HepG2 (cell line): ENCODE data around the gene AHSG. TPM values are rescaled to one million over a fixed set of nuclear protein-coding genes. Genes with fewer than 3 reads are reported as not detected.

Experiments used
- ADNP ChIP-seq: sonication (generic); formaldehyde crosslinking; IDR thresholded peaks from 2 replicates; pipeline ENCODE4 v1.4.0; 2020; ENCODE audit warnings: missing genetic modification reagents
- DR1 ChIP-seq: sonication (generic); formaldehyde crosslinking; IDR thresholded peaks from 2 replicates; pipeline ENCODE4 v1.8.0; 2021; ENCODE audit warnings: mild to moderate bottlenecking, missing genetic modification reagents, inconsistent platforms
- GABPB1 ChIP-seq: IDR thresholded peaks from 2 replicates; pipeline ENCODE4 v1.6.1; 2016; ENCODE audit warnings: mild to moderate bottlenecking, missing genetic modification reagents, moderate library complexity, missing compliant biosample characterization
- HNRNPH1 ChIP-seq: fragments of 200-400 bp; formaldehyde crosslinking; optimal IDR thresholded peaks from 2 replicates; pipeline ENCODE3; 2017; ENCODE audit warnings: mild to moderate bottlenecking, low read depth, low read length
- KDM2A ChIP-seq: sonication (generic); formaldehyde crosslinking; IDR thresholded peaks from 2 replicates; pipeline ENCODE4 v1.4.0; 2020; ENCODE audit warnings: low read depth, missing genetic modification reagents, borderline replicate concordance
- KDM3A ChIP-seq: IDR thresholded peaks from 2 replicates; pipeline ENCODE4 v1.6.1; 2018; ENCODE audit warnings: low read depth, missing compliant biosample characterization
- NCOA2 ChIP-seq: sonication (generic); formaldehyde crosslinking; IDR thresholded peaks from 2 replicates; pipeline ENCODE4 v1.8.0; 2022; ENCODE audit warnings: inconsistent platforms
- NFATC3 ChIP-seq: sonication (generic); formaldehyde crosslinking; IDR thresholded peaks from 2 replicates; pipeline ENCODE4 v1.5.1; 2020; ENCODE audit warnings: mild to moderate bottlenecking, missing genetic modification reagents
- PCBP1 ChIP-seq: fragments of 200-400 bp; formaldehyde crosslinking; IDR thresholded peaks from 2 replicates; pipeline ENCODE4 v1.6.1; 2017; ENCODE audit warnings: mild to moderate bottlenecking, low read depth, low read length, borderline replicate concordance
- RBFOX2 ChIP-seq: fragments of 200-400 bp; formaldehyde crosslinking; IDR thresholded peaks from 2 replicates; pipeline ENCODE4 v1.6.1; 2017; ENCODE audit warnings: low read depth, mild to moderate bottlenecking, low read length
- RCOR2 ChIP-seq: IDR thresholded peaks from 2 replicates; pipeline ENCODE4 v1.6.1; 2016; ENCODE audit warnings: missing biosample characterization, missing genetic modification reagents
- SP140L ChIP-seq: sonication (generic); formaldehyde crosslinking; IDR thresholded peaks from 2 replicates; pipeline ENCODE4 v1.4.0; 2020; ENCODE audit warnings: missing genetic modification reagents, borderline replicate concordance
- ZBTB37 ChIP-seq: sonication (generic); formaldehyde crosslinking; IDR thresholded peaks from 2 replicates; pipeline ENCODE4 v1.4.0; 2020; ENCODE audit warnings: mild to moderate bottlenecking, missing genetic modification reagents
- ZBTB42 ChIP-seq: sonication (generic); formaldehyde crosslinking; IDR thresholded peaks from 2 replicates; pipeline ENCODE4 v1.5.0; 2020; ENCODE audit warnings: mild to moderate bottlenecking, missing genetic modification reagents
- ZKSCAN5 ChIP-seq: sonication (generic); formaldehyde crosslinking; IDR thresholded peaks from 2 replicates; pipeline ENCODE4 v1.5.1; 2020; ENCODE audit warnings: mild to moderate bottlenecking, missing genetic modification reagents
- ZNF530 ChIP-seq: sonication (generic); formaldehyde crosslinking; IDR thresholded peaks from 2 replicates; pipeline ENCODE4 v1.5.0; 2020; ENCODE audit warnings: low read depth, mild to moderate bottlenecking, missing genetic modification reagents
- ZNF550 ChIP-seq: sonication (generic); formaldehyde crosslinking; IDR thresholded peaks from 2 replicates; pipeline ENCODE4 v1.4.0; 2020; ENCODE audit warnings: mild to moderate bottlenecking, missing genetic modification reagents, borderline replicate concordance
- ZNF607 ChIP-seq: sonication (generic); formaldehyde crosslinking; IDR thresholded peaks from 2 replicates; pipeline ENCODE4 v1.5.1; 2020; ENCODE audit warnings: missing genetic modification reagents, mild to moderate bottlenecking, borderline replicate concordance
- ZNF691 ChIP-seq: sonication (generic); formaldehyde crosslinking; IDR thresholded peaks from 2 replicates; pipeline ENCODE4 v1.4.0; 2020; ENCODE audit warnings: missing genetic modification reagents, low read depth, mild to moderate bottlenecking, borderline replicate concordance
- ZNF850 ChIP-seq: sonication (generic); formaldehyde crosslinking; conservative IDR thresholded peaks from 2 replicates; pipeline ENCODE4 v1.9.0; 2021; ENCODE audit warnings: mild to moderate bottlenecking, missing genetic modification reagents
- ZSCAN31 ChIP-seq: sonication (generic); formaldehyde crosslinking; IDR thresholded peaks from 2 replicates; pipeline ENCODE4 v1.5.0; 2020; ENCODE audit warnings: low read depth, mild to moderate bottlenecking, missing genetic modification reagents
- polyA plus RNA-seq, 8 experiments: library from polyadenylated mRNA; depleted of rRNA in 3 of 8; stranded (reverse) in 7 of 8; unstranded in 1 of 8; fragments of >200 nt; fragmentation: Illumina TruSeq in 4 of 8; extraction: Trizol in 4 of 8; gene quantifications; 2 replicates each; pipeline versions ENCODE4 v1.2.1 to v1.2.3, GENCODE V29; 2011 to 2016; ENCODE audit warnings: low read depth in 4 of 8, missing spikeins in 1 of 8, mixed read lengths in 1 of 8; ENCODE audit not compliant: insufficient read depth in 1 of 8
- total RNA-seq, 5 experiments: library from RNA; depleted of rRNA; stranded (reverse); fragments of >200 nt; fragmentation: Illumina TruSeq; extraction: Trizol; gene quantifications; 2 replicates each; pipeline ENCODE4 v1.2.3, GENCODE V29; 2016; ENCODE audit warnings: low read depth in 1 of 5
- TF ChIP-seq, protein P1 (sequence below): IDR thresholded peaks from 2 replicates; pipeline ENCODE4 v1.6.1; 2012; ENCODE audit warnings: low read length, improper control_type of control experiment
- TF ChIP-seq, protein P2 (sequence below): sonication (generic); formaldehyde crosslinking; IDR thresholded peaks from 2 replicates; pipeline ENCODE4 v1.4.0; 2020; ENCODE audit warnings: missing genetic modification reagents, borderline replicate concordance

AHSG gene
- total and polyA plus RNA-seq, 2 of the 13 experiments (the other 11 are each of a cell fraction or from before 2014, with no cell fraction given): 2,043 to 19,152 TPM

GRCh38 chr3:186622651-186623310 is 9.9 kb downstream of the AHSG start (continued):
- TF ChIP-seq, protein P1, sequence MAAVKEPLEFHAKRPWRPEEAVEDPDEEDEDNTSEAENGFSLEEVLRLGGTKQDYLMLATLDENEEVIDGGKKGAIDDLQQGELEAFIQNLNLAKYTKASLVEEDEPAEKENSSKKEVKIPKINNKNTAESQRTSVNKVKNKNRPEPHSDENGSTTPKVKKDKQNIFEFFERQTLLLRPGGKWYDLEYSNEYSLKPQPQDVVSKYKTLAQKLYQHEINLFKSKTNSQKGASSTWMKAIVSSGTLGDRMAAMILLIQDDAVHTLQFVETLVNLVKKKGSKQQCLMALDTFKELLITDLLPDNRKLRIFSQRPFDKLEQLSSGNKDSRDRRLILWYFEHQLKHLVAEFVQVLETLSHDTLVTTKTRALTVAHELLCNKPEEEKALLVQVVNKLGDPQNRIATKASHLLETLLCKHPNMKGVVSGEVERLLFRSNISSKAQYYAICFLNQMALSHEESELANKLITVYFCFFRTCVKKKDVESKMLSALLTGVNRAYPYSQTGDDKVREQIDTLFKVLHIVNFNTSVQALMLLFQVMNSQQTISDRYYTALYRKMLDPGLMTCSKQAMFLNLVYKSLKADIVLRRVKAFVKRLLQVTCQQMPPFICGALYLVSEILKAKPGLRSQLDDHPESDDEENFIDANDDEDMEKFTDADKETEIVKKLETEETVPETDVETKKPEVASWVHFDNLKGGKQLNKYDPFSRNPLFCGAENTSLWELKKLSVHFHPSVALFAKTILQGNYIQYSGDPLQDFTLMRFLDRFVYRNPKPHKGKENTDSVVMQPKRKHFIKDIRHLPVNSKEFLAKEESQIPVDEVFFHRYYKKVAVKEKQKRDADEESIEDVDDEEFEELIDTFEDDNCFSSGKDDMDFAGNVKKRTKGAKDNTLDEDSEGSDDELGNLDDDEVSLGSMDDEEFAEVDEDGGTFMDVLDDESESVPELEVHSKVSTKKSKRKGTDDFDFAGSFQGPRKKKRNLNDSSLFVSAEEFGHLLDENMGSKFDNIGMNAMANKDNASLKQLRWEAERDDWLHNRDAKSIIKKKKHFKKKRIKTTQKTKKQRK: no peak
- TF ChIP-seq RCOR2 (no peak), KDM3A (no peak), RBFOX2 (peak; percentile 94), ZNF550 (no peak), ZKSCAN5 (CRISPR knock-in tag) (no peak), ZNF607 (no peak), ZBTB37 (CRISPR knock-in tag) (no peak), SP140L (no peak), NCOA2 (no peak), ZSCAN31 (CRISPR knock-in tag) (peak; percentile 34; the same call in 1 of the 2 replicates), ZNF530 (CRISPR knock-in tag) (no peak), KDM2A (no peak), HNRNPH1 (no peak), GABPB1 (CRISPR knock-in tag) (no peak), DR1 (CRISPR knock-in tag) (no peak), ZNF850 (no peak), PCBP1 (no peak), ZNF691 (no peak), ADNP (CRISPR knock-in tag) (no peak), ZBTB42 (CRISPR knock-in tag) (no peak), NFATC3 (CRISPR knock-in tag) (no peak)
- TF ChIP-seq, protein P2, sequence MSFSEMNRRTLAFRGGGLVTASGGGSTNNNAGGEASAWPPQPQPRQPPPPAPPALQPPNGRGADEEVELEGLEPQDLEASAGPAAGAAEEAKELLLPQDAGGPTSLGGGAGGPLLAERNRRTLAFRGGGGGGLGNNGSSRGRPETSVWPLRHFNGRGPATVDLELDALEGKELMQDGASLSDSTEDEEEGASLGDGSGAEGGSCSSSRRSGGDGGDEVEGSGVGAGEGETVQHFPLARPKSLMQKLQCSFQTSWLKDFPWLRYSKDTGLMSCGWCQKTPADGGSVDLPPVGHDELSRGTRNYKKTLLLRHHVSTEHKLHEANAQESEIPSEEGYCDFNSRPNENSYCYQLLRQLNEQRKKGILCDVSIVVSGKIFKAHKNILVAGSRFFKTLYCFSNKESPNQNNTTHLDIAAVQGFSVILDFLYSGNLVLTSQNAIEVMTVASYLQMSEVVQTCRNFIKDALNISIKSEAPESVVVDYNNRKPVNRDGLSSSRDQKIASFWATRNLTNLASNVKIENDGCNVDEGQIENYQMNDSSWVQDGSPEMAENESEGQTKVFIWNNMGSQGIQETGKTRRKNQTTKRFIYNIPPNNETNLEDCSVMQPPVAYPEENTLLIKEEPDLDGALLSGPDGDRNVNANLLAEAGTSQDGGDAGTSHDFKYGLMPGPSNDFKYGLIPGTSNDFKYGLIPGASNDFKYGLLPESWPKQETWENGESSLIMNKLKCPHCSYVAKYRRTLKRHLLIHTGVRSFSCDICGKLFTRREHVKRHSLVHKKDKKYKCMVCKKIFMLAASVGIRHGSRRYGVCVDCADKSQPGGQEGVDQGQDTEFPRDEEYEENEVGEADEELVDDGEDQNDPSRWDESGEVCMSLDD (CRISPR knock-in tag): no peak
